Measurements from ENCODE around the gene GADD45G.

GADD45G gene

DNA sequence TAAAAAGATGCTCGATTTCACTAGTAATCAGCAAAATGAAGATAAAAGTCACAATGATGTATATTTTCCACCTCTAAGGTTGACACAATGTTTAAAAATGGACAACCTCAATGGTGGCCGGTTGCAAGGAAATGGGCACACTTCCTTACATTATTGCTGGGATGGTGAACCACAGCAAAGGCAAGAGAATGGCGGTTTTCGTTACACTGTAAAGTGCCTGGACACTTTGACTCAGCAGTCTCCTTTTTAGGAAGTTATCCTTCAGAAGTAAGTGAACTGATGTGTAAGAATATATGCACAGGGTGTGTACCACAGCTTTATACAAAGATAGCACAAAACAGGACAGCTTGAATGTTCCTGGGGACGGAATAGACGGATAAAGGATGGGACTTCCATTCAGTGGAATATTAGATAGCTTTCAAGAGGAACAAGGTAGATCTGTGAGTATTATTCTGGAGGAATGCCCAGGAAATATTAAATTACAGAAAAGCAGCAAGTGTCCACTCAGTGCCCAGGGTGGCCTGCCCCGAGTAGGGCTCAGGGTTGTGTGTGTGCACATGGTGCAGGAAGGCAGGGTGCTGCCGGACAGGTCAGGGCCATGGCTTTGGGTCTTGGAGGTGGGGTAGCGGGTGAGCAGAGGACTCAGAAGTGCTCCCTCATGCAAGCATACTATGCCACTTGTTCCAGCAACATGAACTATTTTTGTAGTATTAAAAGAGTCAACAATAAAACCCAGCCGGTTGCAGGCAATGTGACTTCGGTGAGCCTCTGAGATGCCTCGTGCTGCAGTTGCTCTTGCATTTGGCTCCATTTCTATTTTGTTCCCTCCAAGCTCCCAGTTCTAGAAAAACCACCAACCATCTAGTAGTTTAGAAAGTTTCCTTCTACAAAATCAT is 24.5 kb downstream of the GADD45G start:
- TF ChIP-seq, protein P1, sequence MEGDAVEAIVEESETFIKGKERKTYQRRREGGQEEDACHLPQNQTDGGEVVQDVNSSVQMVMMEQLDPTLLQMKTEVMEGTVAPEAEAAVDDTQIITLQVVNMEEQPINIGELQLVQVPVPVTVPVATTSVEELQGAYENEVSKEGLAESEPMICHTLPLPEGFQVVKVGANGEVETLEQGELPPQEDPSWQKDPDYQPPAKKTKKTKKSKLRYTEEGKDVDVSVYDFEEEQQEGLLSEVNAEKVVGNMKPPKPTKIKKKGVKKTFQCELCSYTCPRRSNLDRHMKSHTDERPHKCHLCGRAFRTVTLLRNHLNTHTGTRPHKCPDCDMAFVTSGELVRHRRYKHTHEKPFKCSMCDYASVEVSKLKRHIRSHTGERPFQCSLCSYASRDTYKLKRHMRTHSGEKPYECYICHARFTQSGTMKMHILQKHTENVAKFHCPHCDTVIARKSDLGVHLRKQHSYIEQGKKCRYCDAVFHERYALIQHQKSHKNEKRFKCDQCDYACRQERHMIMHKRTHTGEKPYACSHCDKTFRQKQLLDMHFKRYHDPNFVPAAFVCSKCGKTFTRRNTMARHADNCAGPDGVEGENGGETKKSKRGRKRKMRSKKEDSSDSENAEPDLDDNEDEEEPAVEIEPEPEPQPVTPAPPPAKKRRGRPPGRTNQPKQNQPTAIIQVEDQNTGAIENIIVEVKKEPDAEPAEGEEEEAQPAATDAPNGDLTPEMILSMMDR (IDR thresholded peaks at IDR 0.05), result no peak

DNA sequence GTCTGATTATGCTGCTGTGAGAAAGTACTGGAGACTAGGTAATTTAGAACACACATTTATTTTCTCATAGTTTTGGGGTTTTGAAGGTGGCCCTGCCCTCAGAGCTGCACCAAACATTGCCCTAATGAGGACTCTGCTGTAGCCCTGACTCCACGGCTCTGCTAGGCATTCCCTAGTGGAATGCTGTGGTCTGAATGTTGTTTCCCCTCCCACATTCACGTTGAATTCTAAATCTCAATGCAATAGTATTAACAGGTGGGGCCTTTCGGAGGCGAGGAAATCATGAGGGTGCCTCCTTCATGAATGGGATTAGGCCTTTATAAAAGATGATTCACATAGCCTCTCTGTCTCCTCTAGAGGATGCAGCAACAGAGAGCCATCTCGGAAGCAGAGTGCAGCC is 25.7 kb downstream of the GADD45G start:
- TF ChIP-seq, protein P1 (IDR thresholded peaks at IDR 0.05), result no peak

DNA sequence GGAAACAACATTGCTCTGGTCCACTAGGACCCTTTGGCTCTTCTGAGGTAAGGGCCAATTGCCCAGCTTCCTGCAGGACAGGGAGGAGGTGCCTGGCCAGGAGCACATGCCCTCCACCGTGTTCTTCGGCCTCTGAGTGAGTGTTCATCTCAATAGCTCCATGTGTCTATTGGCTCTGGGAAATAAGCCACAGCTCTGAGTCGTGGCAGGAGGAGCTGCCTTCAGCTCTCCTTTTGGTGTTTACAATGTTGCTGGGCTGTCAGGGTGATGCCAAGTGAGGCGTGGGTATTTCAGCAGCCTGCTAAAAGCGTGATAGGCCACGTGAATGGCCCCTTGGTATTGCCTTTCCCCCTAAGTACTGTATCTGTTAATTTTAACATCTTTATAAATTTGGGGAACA is 26.6 kb downstream of the GADD45G start:
- TF ChIP-seq, protein P1 (IDR thresholded peaks at IDR 0.05), result no peak

DNA sequence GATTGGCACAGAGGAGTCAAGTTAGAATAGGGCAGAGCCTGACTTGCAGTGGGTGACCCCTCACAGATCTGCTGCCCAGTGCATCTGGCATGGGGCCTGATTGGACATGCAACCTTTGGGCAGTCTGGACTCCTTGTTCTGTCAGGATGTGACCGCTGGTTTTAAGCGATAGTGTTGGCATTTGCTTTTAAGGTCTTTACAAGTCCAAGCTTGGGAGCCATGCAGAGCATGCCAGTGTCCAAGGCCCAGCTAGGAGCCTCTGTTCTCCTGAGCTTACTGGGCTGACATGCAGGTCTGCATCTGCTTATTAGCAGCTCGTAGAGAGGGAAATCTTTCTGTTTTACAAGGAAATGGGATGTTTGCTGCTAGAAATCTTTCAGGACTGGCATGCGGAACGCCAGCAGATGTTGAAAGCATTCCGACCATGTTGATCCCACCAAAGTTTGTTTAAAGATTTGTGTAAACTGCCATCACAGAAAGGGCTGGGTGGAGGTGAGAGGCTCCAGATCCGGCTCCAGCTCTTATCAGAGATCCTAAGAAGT is 27.5 kb downstream of the GADD45G start:
- TF ChIP-seq, protein P1 (IDR thresholded peaks at IDR 0.05), result no peak

DNA sequence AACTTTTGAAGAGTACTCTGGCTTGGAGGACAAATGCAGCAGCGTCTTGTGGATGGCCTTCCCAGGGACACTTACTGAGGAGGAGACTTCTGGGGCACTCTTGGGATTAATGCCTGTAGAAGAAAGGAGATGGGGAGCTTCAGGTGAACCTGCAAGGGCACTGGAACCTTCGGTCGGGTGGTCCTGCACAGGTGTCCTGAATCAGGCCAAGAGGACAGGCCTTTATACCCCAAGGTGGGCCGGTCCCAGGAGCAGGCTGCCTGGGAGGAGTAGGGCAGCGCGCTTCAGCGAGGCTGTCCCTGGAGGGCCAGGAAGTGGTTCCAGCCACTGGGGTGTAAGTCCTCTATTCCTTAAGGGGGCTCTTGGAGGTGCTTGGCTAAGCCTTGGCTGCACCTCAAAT is 27.9 kb downstream of the GADD45G start:
- TF ChIP-seq, protein P1 (IDR thresholded peaks at IDR 0.05), result no peak

DNA sequence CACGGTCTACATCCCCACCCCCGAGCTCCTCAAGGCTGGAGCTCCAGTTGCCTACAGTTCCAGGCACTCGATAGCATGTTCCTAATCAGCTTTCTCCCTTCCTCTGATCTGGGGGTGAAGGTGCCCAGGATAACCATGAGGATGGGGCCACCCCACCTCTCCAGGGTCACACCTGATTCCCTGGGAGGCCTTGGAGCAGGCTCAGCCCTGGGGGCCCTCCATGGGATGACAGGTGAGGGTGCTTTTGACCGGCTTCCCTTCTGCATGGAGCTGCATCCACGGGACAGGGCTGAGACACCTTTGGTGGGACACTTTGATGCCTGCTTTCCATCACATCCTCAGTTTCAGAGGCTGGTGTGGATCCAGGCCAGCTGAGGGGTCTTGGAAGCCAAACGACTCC is 28.6 kb downstream of the GADD45G start:
- TF ChIP-seq, protein P1 (IDR thresholded peaks at IDR 0.05), result no peak

DNA sequence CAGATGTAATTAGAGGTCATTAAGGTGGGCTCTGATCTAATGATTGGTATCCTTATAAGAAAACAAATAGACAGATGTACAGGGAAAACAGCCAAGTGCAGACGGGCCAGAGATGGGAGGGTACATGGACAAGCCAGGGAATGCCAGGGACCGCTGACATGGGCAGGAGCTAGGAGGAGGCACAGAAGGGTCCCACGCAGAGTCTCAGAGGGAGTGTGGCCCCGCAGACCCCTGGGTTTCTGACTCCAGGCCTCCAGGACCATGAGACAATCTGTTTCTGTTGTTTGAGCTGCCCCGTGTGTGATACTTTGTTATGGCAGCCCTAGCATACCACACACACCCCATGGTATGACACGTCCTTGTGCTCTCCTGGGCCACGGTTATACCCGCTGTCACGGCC is 29.1 kb downstream of the GADD45G start:
- TF ChIP-seq, protein P1 (IDR thresholded peaks at IDR 0.05), result no peak

All from LNCAP (cell line).